ENCODE results near the gene SF3B6. TPM values are rescaled to one million over a fixed set of nuclear protein-coding genes. Genes with fewer than 3 reads are reported as not detected.

Gene SF3B6
- total RNA-seq, 4 donors from 2014 or later: 54.6 to 162 (median 89.1) TPM

GRCh38 chr2:24076849-24077534, 866 bp upstream of the SF3B6 start:
- TF ChIP-seq CTCF (IDR thresholded peaks at IDR 0.05; ENCODE audit: low read depth): no peak

- no peak for TF ChIP-seq CTCF (IDR thresholded peaks at IDR 0.05; ENCODE audit: low read depth)
Measured at GRCh38 chr2:24075259-24075658, 867 bp downstream of the SF3B6 start.

- no peak for TF ChIP-seq CTCF (IDR thresholded peaks at IDR 0.05; ENCODE audit: low read depth)
Measured at GRCh38 chr2:24073816-24074215, 2.3 kb downstream of the SF3B6 start.

- no peak for TF ChIP-seq CTCF (IDR thresholded peaks at IDR 0.05; ENCODE audit: low read depth)
Measured at GRCh38 chr2:24072259-24072658, 3.9 kb downstream of the SF3B6 start.

GRCh38 chr2:24065341-24065740, 10.8 kb downstream of the SF3B6 start:
- no peak for TF ChIP-seq CTCF (IDR thresholded peaks at IDR 0.05; ENCODE audit: low read depth)

- no peak for TF ChIP-seq CTCF (IDR thresholded peaks at IDR 0.05; ENCODE audit: low read depth)
Measured at GRCh38 chr2:24058564-24059271, 17.4 kb downstream of the SF3B6 start.

GRCh38 chr2:24055750-24056149, 20.4 kb downstream of the SF3B6 start:
- no peak for TF ChIP-seq CTCF (IDR thresholded peaks at IDR 0.05; ENCODE audit: low read depth)

Data from subcutaneous adipose tissue (tissue), 4 donors.